ENCODE results near the gene GARIN3. TPM values are rescaled to one million over a fixed set of nuclear protein-coding genes. Genes with fewer than 3 reads are reported as not detected.

The GARIN3 gene
- polyA plus RNA-seq, 1 donor, result not detected

DNA sequence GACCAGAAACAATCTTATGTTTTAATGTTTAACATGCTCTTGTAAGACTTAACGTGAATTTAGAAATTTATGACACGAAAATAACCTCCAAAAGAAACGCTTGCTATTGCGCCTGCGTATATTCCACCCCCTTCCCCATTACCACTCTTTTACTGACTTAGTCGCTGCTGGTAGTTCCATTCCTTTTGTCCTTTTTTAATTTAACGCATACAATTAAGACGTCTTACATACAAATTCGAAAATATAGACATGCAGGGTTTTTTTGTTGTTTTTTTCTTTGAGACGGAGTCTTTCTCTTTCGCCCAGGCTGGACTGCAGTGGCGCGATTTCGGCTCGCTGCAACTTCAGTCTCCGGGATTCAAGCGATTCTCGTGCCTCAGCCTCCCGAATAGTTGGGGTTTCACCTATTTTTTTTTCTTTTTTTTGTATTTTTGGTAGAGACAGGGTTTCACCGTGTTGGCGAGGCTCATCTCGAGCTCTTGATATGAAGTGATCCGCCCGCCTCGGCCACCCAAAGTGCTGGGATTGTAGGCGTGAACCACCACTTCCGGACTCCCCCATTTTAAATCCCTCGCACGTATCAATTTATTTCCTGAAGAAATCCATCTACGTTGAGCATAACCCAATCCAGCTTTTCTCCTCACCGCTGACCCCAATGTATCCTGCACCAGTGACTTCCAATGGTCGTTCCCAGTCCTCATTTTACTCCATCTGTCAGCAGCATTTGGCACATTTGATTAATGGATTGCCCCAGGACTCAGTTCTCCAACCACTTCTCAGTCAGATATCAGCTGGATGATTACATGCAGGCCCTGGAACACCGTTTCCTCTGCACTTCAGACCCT lies 22.7 kb downstream of the GARIN3 start:
- DNase-seq, result no peak

DNA sequence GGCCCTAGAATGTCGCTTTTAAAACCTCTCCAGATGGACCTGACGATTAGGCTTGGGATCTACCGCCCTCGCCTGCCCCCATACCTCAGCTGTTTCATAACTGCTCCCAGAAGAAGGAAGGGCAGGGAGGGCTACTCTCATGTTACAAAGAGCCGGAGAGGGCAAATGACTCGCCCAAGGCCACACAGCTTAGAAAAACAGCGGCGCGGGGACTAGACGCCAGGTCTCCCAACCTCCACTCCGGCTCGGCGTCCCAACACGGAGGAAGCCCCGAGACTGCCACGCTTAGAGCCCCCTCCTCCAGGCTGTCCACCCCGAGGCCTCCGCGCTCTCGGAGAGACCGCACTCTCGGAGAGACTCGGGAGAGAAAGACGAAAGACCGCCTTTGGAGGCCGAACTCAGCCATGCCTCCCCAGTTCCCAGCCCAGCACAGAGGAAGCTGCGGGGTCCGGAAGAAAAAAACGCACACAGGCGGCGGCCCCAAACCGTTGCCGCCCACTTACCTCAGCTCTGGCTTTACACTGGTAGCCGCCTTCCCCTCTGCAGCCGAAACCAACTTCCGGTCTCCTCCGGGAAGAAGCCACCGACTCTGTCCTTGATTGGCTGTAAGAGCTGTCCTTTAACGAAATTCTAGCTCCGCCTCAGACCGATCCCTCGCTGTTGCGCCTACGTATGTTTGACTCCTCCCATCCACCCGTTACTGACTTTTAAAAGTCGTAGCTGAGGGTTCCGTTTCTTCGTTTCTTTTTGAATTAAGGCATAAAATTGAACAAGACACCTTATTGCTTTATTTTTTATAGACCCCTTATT lies 23.5 kb downstream of the GARIN3 start, which contains the start of gene MED7:
TSS of gene MED7 (minus strand) at position 549 of the 810 bp plus-strand sequence. CDS start 3,434 bp downstream, outside the sequence.
- peak; percentile 99 for DNase-seq

DNA sequence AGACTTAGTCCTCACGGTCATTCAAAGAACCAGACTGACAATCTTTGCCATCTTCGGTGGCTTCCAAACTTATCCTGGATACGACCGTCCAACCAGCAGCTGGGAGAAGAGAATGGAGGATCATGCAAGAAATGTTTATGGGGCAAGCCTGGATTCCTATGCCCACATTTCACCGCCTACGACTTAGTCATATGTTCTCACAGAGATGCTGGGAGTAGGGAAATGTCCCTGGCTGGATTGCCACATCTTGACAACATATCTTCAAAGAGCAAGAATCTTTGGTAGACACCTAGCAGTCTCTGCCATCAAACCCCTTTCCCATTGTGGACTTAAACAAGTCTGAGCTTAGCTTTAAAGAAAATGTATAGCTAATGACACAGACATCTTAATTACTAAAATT lies 28.4 kb downstream of the GARIN3 start:
- DNase-seq, result no peak

- no peak for DNase-seq
Measured at GRCh38 chr5:157132281-157132612, 33.8 kb downstream of the GARIN3 start.

GRCh38 chr5:157130925-157131324 lies 35.1 kb downstream of the GARIN3 start:
- DNase-seq, result no peak

DNA sequence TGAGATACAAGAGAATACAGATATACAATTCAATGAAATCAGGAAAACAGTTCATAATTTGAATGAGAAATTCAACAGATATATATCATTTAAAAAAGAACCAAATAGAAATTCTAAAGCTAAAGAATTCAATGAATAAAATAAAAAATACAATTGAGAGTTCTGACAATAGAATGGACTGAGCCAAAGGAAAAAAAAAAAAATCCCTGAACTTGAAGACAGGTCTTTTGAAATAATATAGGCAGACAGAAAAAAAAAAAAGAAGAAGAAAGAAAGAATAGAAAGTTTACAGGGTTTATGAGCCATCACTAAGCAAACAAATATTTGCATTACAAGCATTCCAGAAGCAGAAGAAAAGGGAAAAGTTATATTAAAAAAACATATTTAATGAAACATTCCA lies 44.4 kb downstream of the GARIN3 start:
- no peak for DNase-seq

GRCh38 chr5:157120102-157120501 lies 46.0 kb downstream of the GARIN3 start:
- DNase-seq, result no peak

- no peak for DNase-seq
Measured at GRCh38 chr5:157116483-157116954, 49.5 kb downstream of the GARIN3 start.

DNA sequence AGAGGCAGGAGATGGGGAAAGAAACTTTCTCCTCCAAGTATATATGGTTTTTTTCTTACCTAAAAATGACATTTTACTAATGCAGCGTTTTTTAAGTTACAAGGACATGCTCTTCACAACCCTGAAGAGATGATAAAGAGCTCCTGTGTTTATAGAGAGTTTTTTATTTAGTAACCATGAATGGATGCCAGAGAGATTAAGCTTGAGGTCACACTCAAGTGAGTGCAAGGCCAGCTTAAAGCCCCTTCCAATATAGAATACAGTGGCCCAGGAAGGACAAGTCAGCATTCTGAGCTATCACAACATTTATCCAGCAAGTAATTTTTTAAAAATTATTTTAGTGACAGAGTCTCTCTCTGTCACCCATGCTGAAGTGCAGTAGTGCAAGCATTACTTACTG lies 50.6 kb downstream of the GARIN3 start:
- DNase-seq, result no peak

DNA sequence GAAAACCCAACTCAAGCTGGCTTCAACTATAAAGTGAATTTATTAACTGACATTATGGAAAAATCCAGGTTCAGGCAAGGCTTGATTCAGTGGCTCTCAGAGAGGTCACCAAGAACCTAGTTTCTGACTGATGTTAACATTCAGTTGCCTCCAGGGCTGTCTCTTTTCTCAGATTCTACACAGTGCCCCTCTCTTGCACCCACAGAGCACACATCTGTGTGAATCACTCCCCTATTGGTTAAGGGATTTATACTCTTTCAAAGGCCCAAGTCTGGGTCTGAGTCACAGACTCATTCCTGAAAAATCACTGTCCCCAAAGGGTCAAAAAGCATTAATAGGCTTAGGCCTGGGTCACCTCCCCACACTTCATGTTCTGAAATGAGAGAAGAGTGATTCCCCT lies 51.1 kb downstream of the GARIN3 start:
- DNase-seq, result no peak

- DNase-seq, result no peak
Measured at GRCh38 chr5:157113002-157113401, 53.1 kb downstream of the GARIN3 start.

Other genes with a start within 250 kb of the GARIN3 start
- gene TIMD4, start 203.0 kb downstream of the GARIN3 start, polyA plus RNA-seq (ENCODE audit: insufficient read length), result 0.68 TPM
- 4.6 TPM for gene HAVCR1, start 107.1 kb downstream of the GARIN3 start, polyA plus RNA-seq (ENCODE audit: insufficient read length)
- gene HAVCR2, start 57.2 kb downstream of the GARIN3 start, polyA plus RNA-seq (ENCODE audit: insufficient read length), result 18.2 TPM
- 24.3 TPM for gene MED7, start 23.4 kb downstream of the GARIN3 start, polyA plus RNA-seq (ENCODE audit: insufficient read length)
- gene ITK, start 14.6 kb upstream of the GARIN3 start, polyA plus RNA-seq (ENCODE audit: insufficient read length), result 0.23 TPM
- 124 TPM for gene CYFIP2, start 99.9 kb upstream of the GARIN3 start, polyA plus RNA-seq (ENCODE audit: insufficient read length)